ENCODE measurements around the gene AP4S1. TPM values are rescaled to one million over a fixed set of nuclear protein-coding genes. Genes with fewer than 3 reads are reported as not detected.

The AP4S1 gene
- total and polyA plus RNA-seq, 10 donors, result 6.4 to 22.9 (median 13.2) TPM

- Histone ChIP-seq H3K27ac (peak overlapping the region in 1 of 8 donors; percentile 17), H3K27me3 (replicated peaks in 1 of 7) (no peaks in the 10 kb centered on the region), H3K4me1 (peaks cover 20 to 76% (median 38%) of the 10 kb centered on the region in 6 donors), H3K4me3 (no peak overlapping the region), H3K9me3 (no peaks in the 10 kb centered on the region), H3K36me3 (no peaks in the 10 kb centered on the region)
- no peak for TF ChIP-seq POLR2A (IDR thresholded peaks at IDR 0.05)
- intact Hi-C loops (cut with DNase I; ENCODE audit: low total_unique reads), result no loop called here
- DNase-seq, result no peak
Measured at GRCh38 chr14:30988509-30988908, 36.9 kb upstream of the AP4S1 start.

GRCh38 chr14:30990770-30991169 lies 34.7 kb upstream of the AP4S1 start:
- intact Hi-C loops (cut with DNase I; ENCODE audit: low total_unique reads), result no loop called here
- H3K9me3 ChIP-seq, result no peaks in the 10 kb centered on the region
- peaks cover 20 to 89% (median 50%) of the 10 kb centered on the region in 6 donors for H3K4me1 ChIP-seq

GRCh38 chr14:30991408-30991807 lies 34.0 kb upstream of the AP4S1 start:
- intact Hi-C loops (cut with DNase I; ENCODE audit: low total_unique reads), result no loop called here
- DNase-seq, result no peak
- H3K4me3 ChIP-seq, result no peak overlapping the region
- H3K27me3 ChIP-seq (replicated peaks in 1 of 7), result no peaks in the 10 kb centered on the region
- H3K27ac ChIP-seq, result peak overlapping the region in 3 of 8 donors; percentile 15 to 51 (median 33)
- H3K4me1 ChIP-seq, result peaks cover 20 to 87% (median 51%) of the 10 kb centered on the region in 6 donors
- H3K36me3 ChIP-seq, result no peaks in the 10 kb centered on the region
- H3K9me3 ChIP-seq, result no peaks in the 10 kb centered on the region
- 25 to 50% (median 35%) methylated on average over 2 of the region's 2 CpGs for WGBS, 5 donors
- TF ChIP-seq POLR2AphosphoS5 (IDR thresholded peaks at IDR 0.05), result no peak
- no peak for TF ChIP-seq POLR2A (IDR thresholded peaks at IDR 0.05)
- TF ChIP-seq CTCF (IDR thresholded peaks at IDR 0.05 in 8 of 11, conservative IDR thresholded peaks at IDR 0.05 in 3 of 11), result no peak

More at GRCh38 chr14:30990770-30991169, 34.7 kb upstream of the AP4S1 start:
- Histone ChIP-seq H3K4me3 (no peak overlapping the region), H3K27ac (peak overlapping the region in 2 of 8 donors; percentile 15 to 51), H3K27me3 (replicated peaks in 1 of 7) (no peaks in the 10 kb centered on the region), H3K36me3 (no peaks in the 10 kb centered on the region)
- no peak for TF ChIP-seq POLR2AphosphoS5 (IDR thresholded peaks at IDR 0.05)
- TF ChIP-seq CTCF (IDR thresholded peaks at IDR 0.05 in 8 of 11, conservative IDR thresholded peaks at IDR 0.05 in 3 of 11), result no peak
- no peak for TF ChIP-seq POLR2A (IDR thresholded peaks at IDR 0.05)
- DNase-seq, result no peak

GRCh38 chr14:30993071-30993470 lies 32.4 kb upstream of the AP4S1 start:
- TF ChIP-seq CTCF (IDR thresholded peaks at IDR 0.05 in 8 of 11, conservative IDR thresholded peaks at IDR 0.05 in 3 of 11), result no peak
- no peak for TF ChIP-seq POLR2AphosphoS5 (IDR thresholded peaks at IDR 0.05)
- no peak for TF ChIP-seq POLR2A (IDR thresholded peaks at IDR 0.05)
- Histone ChIP-seq H3K4me3 (no peak overlapping the region), H3K27me3 (replicated peaks in 1 of 7) (no peaks in the 10 kb centered on the region), H3K27ac (no peak overlapping the region), H3K9me3 (peaks cover 0 to 6% (median 4%) of the 10 kb centered on the region in 8 donors), H3K36me3 (peaks cover 0 to 7% (median under 1%) of the 10 kb centered on the region in 6 donors), H3K4me1 (peaks cover 20 to 80% (median 49%) of the 10 kb centered on the region in 6 donors)
- intact Hi-C loops (cut with DNase I; ENCODE audit: low total_unique reads), result no loop called here
- no peak for DNase-seq
